Measurements from ENCODE around the gene HIGD1A. TPM values are rescaled to one million over a fixed set of nuclear protein-coding genes. Genes with fewer than 3 reads are reported as not detected.

The HIGD1A gene
- total and polyA plus RNA-seq, 2 of the 8 experiments (the other 6 are each of a cell fraction or from before 2014, with no cell fraction given): 67.3 to 95.4 TPM

DNA sequence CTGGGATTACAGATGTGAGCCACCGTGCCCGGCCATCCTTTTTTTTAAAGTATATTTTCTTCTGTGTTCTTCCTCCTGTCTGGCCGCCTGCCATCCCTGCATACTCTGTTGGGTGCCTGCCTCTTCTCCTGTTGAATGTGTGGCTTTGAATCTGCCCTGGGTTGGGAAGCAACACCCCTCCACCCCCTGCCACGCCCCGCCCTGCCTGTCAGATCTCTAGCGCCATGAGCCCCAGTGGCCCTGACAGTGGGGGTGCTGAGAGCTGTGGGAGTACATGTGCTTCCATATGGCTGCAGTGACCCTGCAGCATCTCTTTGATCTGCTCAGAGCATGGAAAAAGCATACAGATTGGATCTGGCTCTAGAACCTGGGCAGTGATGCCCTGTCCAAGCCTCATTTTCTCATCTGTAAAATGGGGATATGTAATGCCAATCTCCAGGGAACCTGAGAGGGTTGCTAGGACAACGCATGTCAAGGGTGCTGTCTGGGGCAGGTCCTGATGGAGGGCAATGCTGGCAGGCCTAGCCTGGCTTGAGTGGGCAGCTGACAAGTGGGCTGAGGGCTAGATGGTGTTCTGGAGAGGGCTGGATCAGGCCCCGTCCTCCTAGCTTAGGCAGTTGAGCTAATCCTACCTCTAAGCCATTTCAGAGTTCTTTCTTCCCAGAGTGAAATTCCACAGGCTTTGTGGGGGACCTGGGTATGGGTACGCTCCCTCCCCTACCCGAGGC, 55.1 kb downstream of the HIGD1A start:
- H4K5ac ChIP-seq (ENCODE audit: insufficient read length, low read depth, low read length): no peak overlapping the region
- H3K23ac ChIP-seq (ENCODE audit: insufficient read length): no peak overlapping the region
- WGBS, 2 experiments (ENCODE audit: extremely low coverage in 1 of 2, insufficient coverage in 1 of 2, insufficient read length in 1 of 2, insufficient replicate concordance in 2 of 2, low coverage in 1 of 2, low lambda C conversion rate in 2 of 2, missing lambda C conversion rate in 1 of 2): 82% methylated on average over 10 of the region's 10 CpGs; no CpG with 5 or more reads in 1 of the 2 experiments
- no peak overlapping the region for H3K4me3 ChIP-seq (ENCODE audit: extremely low read depth in 1 of 4, insufficient read depth in 2 of 4, low read depth in 3 of 4, low read length in 4 of 4)
- no peaks in the 10 kb centered on the region; a peak in 2 of 7 replicates for H3K27me3 ChIP-seq (replicated peaks in 1 of 4; ENCODE audit: control insufficient read depth in 3 of 4, extremely low read depth in 1 of 4, insufficient read depth in 3 of 4, low read length in 3 of 4)
- peak overlapping the region; percentile 52; the same call in 1 of the 2 replicates for H2BK12ac ChIP-seq (ENCODE audit: low read depth, low read length)
- FAIRE-seq (no peak), DNase-seq (ENCODE audit: low read depth in 1 of 2, low spot score in 2 of 2) (peak in 1 of 2 experiments; percentile 43)
- no peak overlapping the region for H3K56ac ChIP-seq (replicated peaks; ENCODE audit: insufficient read length, low read depth, low read length)
- H3K79me1 ChIP-seq (ENCODE audit: low read depth, low read length): no peaks in the 10 kb centered on the region
- H2BK120ac ChIP-seq (replicated peaks; ENCODE audit: low read depth, low read length): no peak overlapping the region
- no peak overlapping the region for H2AFZ ChIP-seq (ENCODE audit: low read length)
- peak overlapping the region; percentile 80; the same call in 1 of the 2 replicates for H4K8ac ChIP-seq (ENCODE audit: extremely low read depth, insufficient read depth, low read length)
- H3K36me3 ChIP-seq (ENCODE audit: control insufficient read depth in 2 of 4, insufficient read depth in 4 of 4, low read length in 3 of 4): no peaks in the 10 kb centered on the region
- H3K14ac ChIP-seq (ENCODE audit: insufficient read length): no peak overlapping the region
- no peaks in the 10 kb centered on the region for H3K79me2 ChIP-seq (ENCODE audit: control insufficient read depth in 1 of 2, insufficient read depth in 2 of 2, low read length in 2 of 2)
- no peaks in the 10 kb centered on the region for H3K9me3 ChIP-seq (ENCODE audit: insufficient read depth in 2 of 2, low read depth in 1 of 2, low read length in 1 of 2)
- no peak overlapping the region for H3K27ac ChIP-seq (ENCODE audit: low read depth, low read length)
- H3K23me2 ChIP-seq (ENCODE audit: low read depth, low read length): no peaks in the 10 kb centered on the region
- H3K4me1 ChIP-seq (replicated peaks in 1 of 4; ENCODE audit: control insufficient read depth in 3 of 4, insufficient read depth in 4 of 4, low read length in 3 of 4): peaks cover 0 to 11% (median 4%) of the 10 kb centered on the region in 4 experiments; a peak in 5 of 7 replicates
- no peak overlapping the region for H3K4ac ChIP-seq (replicated peaks; ENCODE audit: insufficient read length, low read depth, low read length)
- peaks cover 0 to 2% of the 10 kb centered on the region in 2 experiments for H4K20me1 ChIP-seq (replicated peaks in 1 of 2; ENCODE audit: control insufficient read depth in 1 of 2, insufficient read depth in 2 of 2, low read length in 2 of 2)
- no peak overlapping the region for H4K91ac ChIP-seq (replicated peaks; ENCODE audit: insufficient read length, low read length)
- H3K18ac ChIP-seq (ENCODE audit: extremely low read depth, low read length): no peak overlapping the region
- H3K9ac ChIP-seq (replicated peaks in 1 of 4; ENCODE audit: extremely low read depth in 1 of 4, low read depth in 3 of 4, low read length in 3 of 4): no peak overlapping the region
- H3K4me2 ChIP-seq (ENCODE audit: insufficient read depth in 1 of 2, low read depth in 2 of 2, low read length in 2 of 2): no peak overlapping the region
- H2BK15ac ChIP-seq (ENCODE audit: low read length): no peak overlapping the region
- POLR2A ChIA-PET (ENCODE audit: partially characterized antibody): interaction anchor here (0.6 to 1.4 kb wide), 5 partner anchors 54 to 134 kb away, joined by 3 to 4 read pairs (median 3); no protein-coding TSS in a partner anchor
- CTCF ChIA-PET (ENCODE audit: partially characterized antibody): interaction anchor here (0.7 to 4.4 kb wide), 33 partner anchors 9 to 202 kb away, joined by 3 to 31 read pairs (median 5); partner anchors contain the start of genes HHATL and KLHL40
- H2AK5ac ChIP-seq (ENCODE audit: low read depth, low read length): no peak overlapping the region
- H2BK20ac ChIP-seq (ENCODE audit: low read length): no peak overlapping the region; the same call in 1 of the 2 replicates
- no peak overlapping the region for H2BK5ac ChIP-seq (ENCODE audit: low read depth, low read length)
- TF ChIP-seq EZH2 (IDR thresholded peaks at IDR 0.05; ENCODE audit: low read depth, low read length, severe bottlenecking) (no peak), SIN3A (conservative IDR thresholded peaks at IDR 0.05 in 1 of 2, IDR thresholded peaks at IDR 0.05 in 1 of 2; ENCODE audit: low read depth in 1 of 2, low read length in 2 of 2) (no peak), RAD21 (IDR thresholded peaks at IDR 0.05 in 1 of 2, conservative IDR thresholded peaks at IDR 0.05 in 1 of 2; ENCODE audit: low read depth in 2 of 2, low read length in 2 of 2) (no peak)

Measured in H1 (cell line).